Osteocyte (in vitro differentiated cells): Measurements from ENCODE around the gene SMYD4. TPM values are rescaled to one million over a fixed set of nuclear protein-coding genes. Genes with fewer than 3 reads are reported as not detected.

ENCODE experiments used
- DNase-seq: peaks from one replicate; pipeline ENCODE4 v3.0.0; 2021; ENCODE audit warnings: mixed read lengths; ENCODE audit not compliant: unreplicated experiment; ENCODE audit errors: extremely low spot score
- H3K27ac Mint-ChIP-seq: one replicate; pipeline ENCODE4 v1.8.0; 2021; ENCODE audit warnings: mild to moderate bottlenecking, mixed read lengths; ENCODE audit not compliant: unreplicated experiment
- H3K27me3 Mint-ChIP-seq: one replicate; pipeline ENCODE4 v1.8.0; 2021; ENCODE audit warnings: mixed read lengths; ENCODE audit not compliant: unreplicated experiment
- H3K36me3 Mint-ChIP-seq: one replicate; pipeline ENCODE4 v1.8.0; 2021; ENCODE audit warnings: mixed read lengths; ENCODE audit not compliant: unreplicated experiment
- H3K4me1 Mint-ChIP-seq: one replicate; pipeline ENCODE4 v1.8.0; 2021; ENCODE audit warnings: mixed read lengths; ENCODE audit not compliant: unreplicated experiment
- H3K4me3 Mint-ChIP-seq: one replicate; pipeline ENCODE4 v1.8.0; 2021; ENCODE audit warnings: mild to moderate bottlenecking, moderate library complexity, mixed read lengths; ENCODE audit not compliant: unreplicated experiment
- H3K9me3 Mint-ChIP-seq: one replicate; pipeline ENCODE4 v1.8.0; 2021; ENCODE audit warnings: mixed read lengths; ENCODE audit not compliant: unreplicated experiment
- total RNA-seq: library from RNA; stranded (reverse); gene quantifications from 2 replicates; pipeline ENCODE4 v1.2.1, GENCODE V29; 2021
- TF ChIP-seq, protein P1 (sequence below): fragments of 200-600 bp; sonication (generic); IDR thresholded peaks from 2 replicates; pipeline ENCODE4 v1.5.0; 2021; ENCODE audit warnings: antibody characterized with exemption, mild to moderate bottlenecking, moderate library complexity

The SMYD4 gene
- total RNA-seq, 1 donor from 2014 or later: 11.2 TPM

DNA sequence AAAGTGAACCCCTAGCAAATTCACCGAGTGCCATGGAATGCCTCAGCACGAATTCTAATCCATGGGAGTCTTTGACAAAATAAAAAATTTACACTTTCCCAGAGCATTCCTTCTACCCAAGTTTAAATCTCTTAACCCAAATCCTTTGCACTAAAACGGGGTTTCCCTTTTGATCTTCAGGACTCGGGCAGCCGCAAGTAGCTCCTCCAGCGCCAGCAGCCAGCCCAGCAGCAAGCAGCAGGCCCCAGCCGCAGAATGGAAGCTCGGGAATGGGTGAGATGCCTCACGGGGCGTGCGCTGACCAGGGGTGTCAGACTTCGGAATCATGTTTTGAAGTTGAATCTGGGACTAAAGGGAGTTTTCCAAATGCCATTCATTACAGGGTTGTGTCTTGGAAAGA, 42.6 kb upstream of the SMYD4 start:
- Mint-ChIP-seq H3K4me3 (no peak overlapping the region), H3K9me3 (no peaks in the 10 kb centered on the region)

DNA sequence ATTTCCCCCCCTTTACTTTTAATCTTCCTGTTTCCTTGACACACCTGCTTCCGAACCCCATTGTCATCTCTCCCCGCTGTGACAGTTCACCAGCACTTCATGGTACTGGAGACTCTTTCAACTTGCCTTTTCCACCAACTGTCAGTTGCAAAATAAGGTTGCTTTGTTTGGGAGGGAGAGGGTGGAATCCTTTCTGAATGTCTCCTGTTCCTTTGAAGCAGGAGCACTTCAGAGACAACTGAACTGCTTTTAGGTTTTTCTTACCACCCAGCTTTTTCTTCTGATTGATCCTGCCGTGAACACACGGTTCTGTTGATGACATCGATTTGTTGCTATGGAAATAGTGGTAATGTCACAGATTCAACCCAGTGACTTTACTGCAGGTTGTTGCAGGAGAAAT, 42.1 kb upstream of the SMYD4 start:
- Mint-ChIP-seq H3K4me3 (no peak overlapping the region), H3K9me3 (no peaks in the 10 kb centered on the region), H3K27me3 (no peaks in the 10 kb centered on the region), H3K4me1 (no peaks in the 10 kb centered on the region), H3K36me3 (peaks cover 20% of the 10 kb centered on the region), H3K27ac (no peak overlapping the region)
- TF ChIP-seq, protein P1, sequence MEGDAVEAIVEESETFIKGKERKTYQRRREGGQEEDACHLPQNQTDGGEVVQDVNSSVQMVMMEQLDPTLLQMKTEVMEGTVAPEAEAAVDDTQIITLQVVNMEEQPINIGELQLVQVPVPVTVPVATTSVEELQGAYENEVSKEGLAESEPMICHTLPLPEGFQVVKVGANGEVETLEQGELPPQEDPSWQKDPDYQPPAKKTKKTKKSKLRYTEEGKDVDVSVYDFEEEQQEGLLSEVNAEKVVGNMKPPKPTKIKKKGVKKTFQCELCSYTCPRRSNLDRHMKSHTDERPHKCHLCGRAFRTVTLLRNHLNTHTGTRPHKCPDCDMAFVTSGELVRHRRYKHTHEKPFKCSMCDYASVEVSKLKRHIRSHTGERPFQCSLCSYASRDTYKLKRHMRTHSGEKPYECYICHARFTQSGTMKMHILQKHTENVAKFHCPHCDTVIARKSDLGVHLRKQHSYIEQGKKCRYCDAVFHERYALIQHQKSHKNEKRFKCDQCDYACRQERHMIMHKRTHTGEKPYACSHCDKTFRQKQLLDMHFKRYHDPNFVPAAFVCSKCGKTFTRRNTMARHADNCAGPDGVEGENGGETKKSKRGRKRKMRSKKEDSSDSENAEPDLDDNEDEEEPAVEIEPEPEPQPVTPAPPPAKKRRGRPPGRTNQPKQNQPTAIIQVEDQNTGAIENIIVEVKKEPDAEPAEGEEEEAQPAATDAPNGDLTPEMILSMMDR: no peak
- DNase-seq: no peak

More for the DNA sequence above, 42.6 kb upstream of the SMYD4 start:
- DNase-seq: no peak
- TF ChIP-seq, protein P1: no peak
- Mint-ChIP-seq H3K36me3 (peaks cover 25% of the 10 kb centered on the region), H3K27ac (no peak overlapping the region), H3K4me1 (no peaks in the 10 kb centered on the region), H3K27me3 (no peaks in the 10 kb centered on the region)

DNA sequence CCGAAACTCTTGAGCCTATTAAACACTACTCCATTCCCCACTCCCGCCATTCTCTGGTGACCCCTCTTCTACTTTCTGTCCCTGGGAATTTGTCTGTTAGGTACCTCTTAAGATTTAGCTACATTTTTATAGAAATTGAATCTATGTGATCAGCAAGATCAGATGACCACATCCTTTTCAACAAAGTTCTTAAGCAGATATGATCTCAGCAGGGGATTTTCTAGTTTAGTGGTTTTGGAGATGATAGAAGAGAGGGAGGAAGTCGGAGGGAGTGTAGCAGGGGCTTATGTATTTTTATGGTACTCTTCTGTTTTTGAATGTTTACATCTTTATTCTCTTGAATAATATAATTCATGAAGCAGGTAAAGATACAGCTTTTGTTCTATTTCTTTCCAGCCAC, 40.9 kb upstream of the SMYD4 start:
- H3K36me3 Mint-ChIP-seq: peaks cover 12% of the 10 kb centered on the region
- TF ChIP-seq, protein P1: no peak
- DNase-seq: no peak
- H3K4me3 Mint-ChIP-seq: no peak overlapping the region
- H3K4me1 Mint-ChIP-seq: no peaks in the 10 kb centered on the region
- H3K27me3 Mint-ChIP-seq: no peaks in the 10 kb centered on the region
- no peak overlapping the region for H3K27ac Mint-ChIP-seq
- no peaks in the 10 kb centered on the region for H3K9me3 Mint-ChIP-seq

DNA sequence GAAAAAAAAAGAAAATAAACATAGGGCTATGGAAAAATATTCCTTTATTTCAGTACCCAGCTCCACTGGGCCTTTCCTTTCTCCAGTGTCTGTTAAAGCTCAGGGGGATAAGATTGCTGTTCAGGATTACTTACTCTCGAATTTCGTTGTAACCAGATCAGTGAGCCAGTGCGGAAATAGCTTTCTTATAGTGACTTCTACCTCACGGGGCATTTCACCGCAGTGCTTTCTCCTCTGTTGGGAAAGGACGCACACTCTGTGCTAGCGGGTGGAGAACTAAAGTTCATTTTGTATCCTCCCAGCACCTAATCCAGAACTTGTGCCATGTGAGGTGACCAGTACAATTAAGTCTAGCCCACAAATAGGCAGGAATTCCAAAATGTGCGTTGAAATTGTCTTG, 38.4 kb upstream of the SMYD4 start:
- Mint-ChIP-seq H3K27me3 (no peaks in the 10 kb centered on the region), H3K36me3 (peaks cover 4% of the 10 kb centered on the region), H3K4me3 (no peak overlapping the region), H3K9me3 (no peaks in the 10 kb centered on the region), H3K4me1 (no peaks in the 10 kb centered on the region), H3K27ac (no peak overlapping the region)
- DNase-seq: no peak
- TF ChIP-seq, protein P1: no peak

DNA sequence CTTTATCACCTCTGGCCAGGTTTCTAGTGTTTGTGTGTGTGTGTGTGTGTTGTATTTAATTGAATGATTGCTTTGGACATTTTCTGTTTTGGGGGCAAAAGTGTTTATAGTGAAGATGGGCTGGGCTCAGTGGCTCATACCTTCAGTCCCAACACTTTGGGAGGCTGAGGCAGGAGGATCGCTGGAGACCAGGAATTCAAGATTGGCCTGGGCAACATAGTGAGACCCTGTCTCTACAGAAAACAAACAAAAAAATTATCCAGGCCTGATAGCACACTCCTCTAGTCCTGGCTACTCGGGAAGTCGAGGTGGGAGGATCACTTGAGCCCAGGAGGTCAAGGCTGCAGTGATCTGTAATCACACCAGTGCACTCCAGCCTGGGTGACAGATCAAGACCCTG, 37.6 kb upstream of the SMYD4 start:
- TF ChIP-seq, protein P1: no peak
- Mint-ChIP-seq H3K27ac (no peak overlapping the region), H3K27me3 (no peaks in the 10 kb centered on the region), H3K4me3 (no peak overlapping the region), H3K9me3 (no peaks in the 10 kb centered on the region), H3K36me3 (no peaks in the 10 kb centered on the region), H3K4me1 (no peaks in the 10 kb centered on the region)
- no peak for DNase-seq
